OCI-LY1 (cell line): ENCODE results near the gene ZCCHC9.
"Not testable (repeated sequence)": the region's sequence is repeated elsewhere in the genome, so short reads cannot be mapped to it uniquely, and the experiment has no call there.

Source experiments
- H2AFZ ChIP-seq: fragments of 200-600 bp; sonication (generic), shearing (Covaris generic); 2 replicates; pipeline ENCODE4 v1.6.0; 2014; ENCODE audit warnings: antibody characterized with exemption, mild to moderate bottlenecking, low read length
- H3F3A ChIP-seq: fragments of 200-600 bp; sonication (generic), shearing (Covaris generic); 2 replicates; pipeline ENCODE4 v1.6.0; 2014; ENCODE audit warnings: mild to moderate bottlenecking, antibody characterized with exemption, low read length, moderate library complexity; ENCODE audit not compliant: insufficient read depth
- H3K27ac ChIP-seq: fragments of 200-600 bp; sonication (generic); 2 replicates; pipeline ENCODE4 v1.5.1; 2014; ENCODE audit warnings: low read length, mixed run types, mild to moderate bottlenecking, low read depth; ENCODE audit not compliant: poor library complexity, severe bottlenecking
- H3K27me3 ChIP-seq: fragments of 200-600 bp; sonication (generic); 2 replicates; pipeline ENCODE4 v1.6.0; 2014; ENCODE audit warnings: antibody characterized with exemption, mild to moderate bottlenecking, low read length, moderate library complexity; ENCODE audit not compliant: insufficient read depth
- H3K36me3 ChIP-seq: fragments of 200-600 bp; sonication (generic); 2 replicates; pipeline ENCODE4 v1.6.1; 2014; ENCODE audit warnings: mild to moderate bottlenecking, antibody characterized with exemption, low read length, moderate library complexity, mixed read lengths; ENCODE audit not compliant: insufficient read depth
- H3K4me1 ChIP-seq: fragments of 200-600 bp; sonication (generic); 2 replicates; pipeline ENCODE4 v1.5.1; 2014; ENCODE audit warnings: mild to moderate bottlenecking, low read length, moderate library complexity; ENCODE audit not compliant: insufficient read depth, severe bottlenecking
- H3K4me2 ChIP-seq: fragments of 200-600 bp; sonication (generic), shearing (Covaris generic); 2 replicates; pipeline ENCODE4 v1.6.1; 2014; ENCODE audit warnings: low read length
- H3K4me3 ChIP-seq: fragments of 200-600 bp; sonication (generic); 2 replicates; pipeline ENCODE4 v1.5.1; 2014; ENCODE audit warnings: low read length, low read depth, mild to moderate bottlenecking, mixed read lengths; ENCODE audit not compliant: poor library complexity, severe bottlenecking
- H3K79me2 ChIP-seq: fragments of 200-600 bp; shearing (Covaris generic); 2 replicates; pipeline ENCODE4 v1.6.1; 2016; ENCODE audit warnings: mixed run types, low read length, mixed read lengths; ENCODE audit not compliant: insufficient read depth
- H3K9ac ChIP-seq: fragments of 200-600 bp; sonication (generic), shearing (Covaris generic); 2 replicates; pipeline ENCODE4 v1.6.1; 2014; ENCODE audit warnings: mild to moderate bottlenecking, low read length, mixed read lengths
- H3K9me2 ChIP-seq: fragments of 200-600 bp; sonication (generic), shearing (Covaris generic); 2 replicates; pipeline ENCODE4 v1.6.1; 2014; ENCODE audit warnings: low read depth, mild to moderate bottlenecking, low read length, mixed read lengths
- H3K9me3 ChIP-seq: fragments of 200-600 bp; shearing (Covaris generic); 2 replicates; pipeline ENCODE4 v1.6.1; 2014; ENCODE audit warnings: low read length, mixed read lengths
- H4K20me1 ChIP-seq: fragments of 200-600 bp; sonication (generic), shearing (Covaris generic); 2 replicates; pipeline ENCODE4 v1.6.0; 2016; ENCODE audit warnings: mild to moderate bottlenecking, low read length; ENCODE audit not compliant: insufficient read depth
- EZH2 ChIP-seq: fragments of 200-600 bp; sonication (generic), shearing (Covaris generic); IDR thresholded peaks from 2 replicates; pipeline ENCODE4 v1.8.0; 2017; ENCODE audit warnings: borderline replicate concordance, mixed run types, mild to moderate bottlenecking, antibody characterized with exemption, low read length, moderate library complexity, mixed read lengths
- TF ChIP-seq, protein P1 (sequence below): fragments of 200-600 bp; sonication (generic), shearing (Covaris generic); IDR thresholded peaks from 2 replicates; pipeline ENCODE4 v1.5.1; 2017; ENCODE audit warnings: mild to moderate bottlenecking, antibody characterized with exemption, low read length, moderate library complexity, mixed read lengths

The ZCCHC9 gene

DNA sequence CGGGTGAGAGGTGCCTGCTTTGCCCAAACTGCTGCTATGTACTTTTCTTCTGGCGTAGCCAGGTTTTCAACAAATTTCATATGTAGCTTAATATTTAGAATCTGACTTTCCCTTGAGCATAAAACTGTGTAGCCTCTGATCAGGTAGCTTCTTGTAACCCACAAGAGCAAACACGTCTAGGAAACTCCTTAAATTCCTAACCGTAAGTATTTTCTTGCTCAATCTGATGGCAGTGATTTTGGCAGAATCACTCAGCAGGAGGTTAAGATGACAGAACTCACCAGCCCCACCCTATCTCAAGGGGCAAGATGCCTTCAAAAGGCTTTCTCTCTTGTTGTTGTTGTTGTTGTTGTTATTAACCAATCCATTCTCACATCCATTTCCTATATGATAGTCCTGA, 47.5 kb upstream of the ZCCHC9 start:
- Histone ChIP-seq H3K36me3 (peaks cover 8% of the 10 kb centered on the region), H3K4me2 (no peak overlapping the region), H4K20me1 (no peaks in the 10 kb centered on the region), H3K4me1 (no peaks in the 10 kb centered on the region), H3K9me3 (peaks cover 2% of the 10 kb centered on the region; the same call in 1 of the 2 replicates), H3K27ac (no peak overlapping the region), H3K79me2 (no peaks in the 10 kb centered on the region), H3K27me3 (no peaks in the 10 kb centered on the region), H3K4me3 (no peak overlapping the region), H3K9ac (no peak overlapping the region), H2AFZ (no peak overlapping the region), H3F3A (no peaks in the 10 kb centered on the region), H3K9me2 (no peaks in the 10 kb centered on the region)
- TF ChIP-seq EZH2, result no peak
- TF ChIP-seq, protein P1, sequence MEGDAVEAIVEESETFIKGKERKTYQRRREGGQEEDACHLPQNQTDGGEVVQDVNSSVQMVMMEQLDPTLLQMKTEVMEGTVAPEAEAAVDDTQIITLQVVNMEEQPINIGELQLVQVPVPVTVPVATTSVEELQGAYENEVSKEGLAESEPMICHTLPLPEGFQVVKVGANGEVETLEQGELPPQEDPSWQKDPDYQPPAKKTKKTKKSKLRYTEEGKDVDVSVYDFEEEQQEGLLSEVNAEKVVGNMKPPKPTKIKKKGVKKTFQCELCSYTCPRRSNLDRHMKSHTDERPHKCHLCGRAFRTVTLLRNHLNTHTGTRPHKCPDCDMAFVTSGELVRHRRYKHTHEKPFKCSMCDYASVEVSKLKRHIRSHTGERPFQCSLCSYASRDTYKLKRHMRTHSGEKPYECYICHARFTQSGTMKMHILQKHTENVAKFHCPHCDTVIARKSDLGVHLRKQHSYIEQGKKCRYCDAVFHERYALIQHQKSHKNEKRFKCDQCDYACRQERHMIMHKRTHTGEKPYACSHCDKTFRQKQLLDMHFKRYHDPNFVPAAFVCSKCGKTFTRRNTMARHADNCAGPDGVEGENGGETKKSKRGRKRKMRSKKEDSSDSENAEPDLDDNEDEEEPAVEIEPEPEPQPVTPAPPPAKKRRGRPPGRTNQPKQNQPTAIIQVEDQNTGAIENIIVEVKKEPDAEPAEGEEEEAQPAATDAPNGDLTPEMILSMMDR, result no peak

DNA sequence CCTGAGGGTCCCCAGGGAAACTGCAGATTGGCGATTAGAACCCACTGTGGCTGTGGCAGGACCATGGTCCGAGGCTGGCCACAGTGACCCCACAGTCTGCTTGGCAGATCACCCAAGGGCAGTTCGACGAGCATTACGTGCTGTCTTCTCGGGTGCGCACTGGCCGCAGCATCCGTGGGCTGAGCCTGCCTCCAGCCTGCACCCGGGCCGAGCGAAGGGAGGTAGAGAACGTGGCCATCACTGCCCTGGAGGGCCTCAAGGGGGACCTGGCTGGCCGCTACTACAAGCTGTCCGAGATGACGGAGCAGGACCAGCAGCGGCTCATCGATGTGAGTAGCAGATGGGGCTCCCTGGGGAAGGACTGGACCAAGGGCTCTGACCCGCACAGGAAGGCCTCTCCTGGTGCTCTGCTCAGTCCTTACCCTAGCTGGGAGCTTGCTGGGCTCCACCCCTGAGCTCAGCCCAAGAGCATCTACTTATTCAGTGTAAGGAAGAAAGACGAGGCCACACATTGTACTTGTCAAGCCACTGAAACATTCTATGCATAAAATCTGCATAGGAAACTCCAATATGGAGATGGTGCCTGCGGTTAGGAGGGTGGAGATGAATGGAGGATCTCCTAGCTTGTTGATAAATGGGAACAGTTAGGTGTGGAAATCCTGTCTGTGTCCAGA, 46.4 kb upstream of the ZCCHC9 start:
- H3K9me2 ChIP-seq, result no peaks in the 10 kb centered on the region
- H4K20me1 ChIP-seq, result no peaks in the 10 kb centered on the region
- no peaks in the 10 kb centered on the region for H3K4me1 ChIP-seq
- TF ChIP-seq EZH2, result no peak
- TF ChIP-seq, protein P1, result no peak
- H3K4me3 ChIP-seq, result no peak overlapping the region
- H3K4me2 ChIP-seq, result no peak overlapping the region
- H3K9ac ChIP-seq, result no peak overlapping the region
- peaks cover 6% of the 10 kb centered on the region for H3K36me3 ChIP-seq
- H3F3A ChIP-seq, result no peaks in the 10 kb centered on the region
- no peak overlapping the region for H3K27ac ChIP-seq
- peaks cover under 1% of the 10 kb centered on the region; the same call in 1 of the 2 replicates for H3K9me3 ChIP-seq
- no peaks in the 10 kb centered on the region for H3K79me2 ChIP-seq
- no peaks in the 10 kb centered on the region for H3K27me3 ChIP-seq
- H2AFZ ChIP-seq, result no peak overlapping the region

DNA sequence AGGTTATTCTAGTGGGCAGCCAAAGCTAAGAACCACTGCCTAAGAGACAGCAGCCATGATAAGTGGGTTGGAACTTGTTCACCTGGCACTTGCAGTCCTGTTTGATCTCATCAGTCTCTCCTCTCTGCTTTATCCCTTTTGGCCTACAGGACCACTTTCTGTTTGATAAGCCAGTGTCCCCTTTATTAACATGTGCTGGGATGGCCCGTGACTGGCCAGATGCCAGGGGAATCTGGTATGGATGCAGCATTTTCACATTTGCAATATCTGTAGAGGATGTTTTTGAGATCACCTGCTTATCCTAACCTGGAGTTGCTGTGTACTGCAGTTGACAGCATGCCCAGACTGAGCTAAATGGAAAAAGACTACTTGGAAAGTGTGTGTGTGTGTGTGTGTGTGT, 44.6 kb upstream of the ZCCHC9 start:
- Histone ChIP-seq H3K9me2 (no peaks in the 10 kb centered on the region), H3K36me3 (no peaks in the 10 kb centered on the region), H3K9ac (no peak overlapping the region), H3F3A (no peaks in the 10 kb centered on the region), H3K9me3 (no peaks in the 10 kb centered on the region), H3K4me2 (no peak overlapping the region), H3K79me2 (no peaks in the 10 kb centered on the region), H3K27ac (no peak overlapping the region), H3K27me3 (no peaks in the 10 kb centered on the region), H3K4me3 (no peak overlapping the region), H2AFZ (no peak overlapping the region), H3K4me1 (no peaks in the 10 kb centered on the region), H4K20me1 (no peaks in the 10 kb centered on the region)
- TF ChIP-seq, protein P1, result no peak
- no peak for TF ChIP-seq EZH2

DNA sequence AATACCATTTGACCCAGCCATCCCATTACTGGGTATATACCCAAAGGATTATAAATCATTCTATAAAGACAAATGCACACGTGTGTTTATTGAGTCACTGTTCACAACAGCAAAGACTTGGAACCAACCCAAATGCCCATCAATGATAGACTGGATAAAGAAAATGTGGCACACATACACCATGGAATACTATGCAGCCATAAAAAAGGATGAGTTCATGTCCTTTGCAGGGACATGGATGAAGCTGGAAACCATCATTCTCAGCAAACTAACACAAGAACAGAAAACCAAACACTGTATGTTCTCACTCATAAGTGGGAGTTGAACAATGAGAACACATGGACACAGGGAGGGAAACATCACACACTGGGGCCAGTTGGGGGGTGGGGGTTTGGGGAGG, 38.6 kb upstream of the ZCCHC9 start:
- H3K79me2 ChIP-seq, H3K36me3 ChIP-seq, H3K4me3 ChIP-seq, H2AFZ ChIP-seq, H3K9ac ChIP-seq, H3K27me3 ChIP-seq, H3F3A ChIP-seq, H3K27ac ChIP-seq, H4K20me1 ChIP-seq, H3K9me2 ChIP-seq, H3K9me3 ChIP-seq, H3K4me2 ChIP-seq, H3K4me1 ChIP-seq: not testable (repeated sequence)
